ENCODE data around the gene TNFSF18. TPM values are rescaled to one million over a fixed set of nuclear protein-coding genes. Genes with fewer than 3 reads are reported as not detected.
"Not testable (repeated sequence)": the region's sequence is repeated elsewhere in the genome, so short reads cannot be mapped to it uniquely, and the experiment has no call there.

Gene TNFSF18
- not detected in 2 replicates for total RNA-seq

- peaks cover 7% of the 10 kb centered on the region for H3K27me3 Mint-ChIP-seq
- H3K9me3 Mint-ChIP-seq = no peaks in the 10 kb centered on the region
- H3K27ac Mint-ChIP-seq = no peak within 1 kb of the TSS
- no peak within 1 kb of the TSS for H3K4me3 Mint-ChIP-seq
- intact Hi-C loops (cut with micrococcal nuclease) = no loop called here
- peaks cover 2% of the 10 kb centered on the region for H3K4me1 Mint-ChIP-seq
- no peaks in the 10 kb centered on the region for H3K36me3 Mint-ChIP-seq (ENCODE audit: low read depth)
- no peak for DNase-seq
These were observed at the start of gene TNFSF18 for GRCh38 chr1:173050865-173051264. TSS of gene TNFSF18 (minus strand) at chr1:173050941. CDS start at chr1:173050896, 45 bp downstream.

DNA sequence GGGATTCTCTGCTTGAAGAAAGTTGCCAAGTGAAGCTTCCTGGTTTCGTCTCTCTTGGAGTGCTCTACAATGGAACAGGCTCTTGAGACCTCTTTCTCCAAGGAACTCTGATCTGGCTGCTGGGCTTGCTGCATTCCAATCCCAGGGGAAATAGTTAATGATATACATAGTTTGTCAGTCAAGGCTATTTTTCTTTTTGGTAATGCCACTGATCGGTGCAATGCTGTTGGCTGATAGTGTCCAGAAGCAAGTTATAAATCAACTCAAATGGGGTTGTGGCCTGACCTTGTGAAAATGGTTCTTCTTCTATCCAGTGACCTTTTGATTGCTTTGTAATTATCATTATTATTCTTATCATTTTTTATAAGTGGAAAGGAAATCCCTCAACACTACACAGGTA lies 48.4 kb upstream of the TNFSF18 start:
- no peak for DNase-seq
- Mint-ChIP-seq H3K4me3 (no peak overlapping the region), H3K4me1 (no peaks in the 10 kb centered on the region), H3K27ac (no peak overlapping the region), H3K36me3 (ENCODE audit: low read depth) (no peaks in the 10 kb centered on the region), H3K27me3 (peaks cover 2% of the 10 kb centered on the region), H3K9me3 (no peaks in the 10 kb centered on the region)
- intact Hi-C loops (cut with micrococcal nuclease) = no loop called here

- no peaks in the 10 kb centered on the region for H3K36me3 Mint-ChIP-seq (ENCODE audit: low read depth)
- DNase-seq = no peak
- no peak overlapping the region for H3K27ac Mint-ChIP-seq
- intact Hi-C loops (cut with micrococcal nuclease) = no loop called here
- peaks cover 2% of the 10 kb centered on the region for H3K27me3 Mint-ChIP-seq
- H3K4me1 Mint-ChIP-seq = no peaks in the 10 kb centered on the region
- H3K9me3 Mint-ChIP-seq = no peaks in the 10 kb centered on the region
- H3K4me3 Mint-ChIP-seq = no peak overlapping the region
These were observed 47.4 kb upstream of the TNFSF18 start for GRCh38 chr1:173098117-173098516.

DNA sequence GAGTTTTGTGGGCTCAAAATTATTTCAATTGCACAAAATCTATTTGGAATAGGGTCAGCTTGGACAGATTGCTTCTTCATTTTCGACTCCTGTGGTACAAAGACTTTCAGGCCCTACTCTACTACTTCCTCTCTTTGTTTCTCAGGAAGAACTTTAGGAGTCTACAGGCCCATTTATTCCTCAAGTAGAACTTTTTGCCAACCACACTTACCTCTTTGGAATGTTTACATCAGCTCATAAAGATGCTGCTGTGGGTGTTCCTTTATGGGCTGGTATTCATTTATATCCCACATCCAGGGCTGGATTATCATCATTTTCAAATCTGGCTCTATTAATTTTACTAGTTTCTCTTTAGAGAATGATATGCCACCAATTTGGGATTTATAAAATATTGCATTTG lies 46.3 kb upstream of the TNFSF18 start:
- Mint-ChIP-seq H3K36me3 (ENCODE audit: low read depth) (no peaks in the 10 kb centered on the region), H3K4me1 (no peaks in the 10 kb centered on the region), H3K27ac (no peak overlapping the region), H3K27me3 (peaks cover 2% of the 10 kb centered on the region), H3K4me3 (no peak overlapping the region), H3K9me3 (no peaks in the 10 kb centered on the region)
- DNase-seq = no peak
- intact Hi-C loops (cut with micrococcal nuclease) = no loop called here

DNA sequence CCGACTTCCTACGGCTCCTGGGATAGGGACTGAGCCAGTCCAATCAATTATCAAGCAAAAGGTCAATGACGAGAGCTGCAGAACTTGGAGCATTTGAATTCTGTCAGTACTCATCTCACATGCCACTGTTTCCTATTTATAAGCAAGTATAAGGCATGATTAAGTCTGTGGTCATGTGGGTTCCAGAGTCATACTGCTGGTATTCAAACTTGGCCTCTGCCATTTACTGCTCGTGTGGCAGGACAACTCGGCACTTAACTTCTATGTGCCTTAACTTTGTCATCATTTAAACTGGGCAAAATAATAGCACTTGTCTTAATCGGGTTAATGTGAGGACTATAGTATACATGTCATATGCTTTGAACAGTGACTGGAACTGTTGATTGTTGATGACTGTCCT lies 44.9 kb upstream of the TNFSF18 start:
- Mint-ChIP-seq H3K27ac (no peak overlapping the region), H3K4me1 (no peaks in the 10 kb centered on the region), H3K9me3 (no peaks in the 10 kb centered on the region), H3K27me3 (peaks cover 7% of the 10 kb centered on the region), H3K36me3 (ENCODE audit: low read depth) (no peaks in the 10 kb centered on the region), H3K4me3 (no peak overlapping the region)
- intact Hi-C loops (cut with micrococcal nuclease) = no loop called here
- no peak for DNase-seq

GRCh38 chr1:173094541-173094940 lies 43.8 kb upstream of the TNFSF18 start:
- H3K4me1 Mint-ChIP-seq = no peaks in the 10 kb centered on the region
- peaks cover 7% of the 10 kb centered on the region for H3K27me3 Mint-ChIP-seq
- H3K36me3 Mint-ChIP-seq (ENCODE audit: low read depth) = no peaks in the 10 kb centered on the region
- no peak for DNase-seq
- intact Hi-C loops (cut with micrococcal nuclease) = no loop called here
- H3K4me3 Mint-ChIP-seq = no peak overlapping the region
- H3K9me3 Mint-ChIP-seq = no peaks in the 10 kb centered on the region
- no peak overlapping the region for H3K27ac Mint-ChIP-seq

DNA sequence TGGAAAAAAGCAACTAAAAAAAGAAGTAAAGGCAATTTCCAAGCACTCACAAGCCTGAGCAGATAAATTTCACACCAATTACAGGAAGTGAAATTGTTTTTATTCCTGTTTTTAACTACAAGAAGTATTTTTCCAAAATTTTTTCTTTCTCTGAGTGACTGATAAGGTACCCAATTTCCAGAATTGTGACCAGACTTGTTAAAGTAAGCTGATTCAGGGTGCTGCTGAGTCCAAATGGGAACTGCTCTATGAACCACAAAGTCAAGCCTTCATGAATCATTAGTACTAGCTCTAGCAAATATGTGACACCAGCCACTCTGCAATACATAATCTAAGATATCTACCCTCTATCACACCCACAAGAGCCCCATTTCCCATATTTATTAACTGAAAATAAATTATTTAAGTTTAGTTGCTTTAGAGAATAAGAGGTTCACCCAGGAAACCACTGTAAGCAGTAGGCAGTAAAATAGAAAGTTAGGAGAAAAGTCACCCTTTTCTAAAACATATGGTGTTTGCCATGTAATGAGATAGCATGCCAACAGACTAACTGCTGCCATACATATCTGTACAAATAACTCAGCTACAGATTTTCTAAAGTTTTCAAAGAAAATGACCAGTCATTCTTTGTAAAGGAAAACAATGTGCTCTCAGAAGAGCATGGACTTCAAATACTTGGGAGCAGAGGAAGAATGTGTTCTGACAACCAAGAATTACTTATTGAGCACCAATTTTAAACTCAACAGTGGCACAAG lies 43.1 kb upstream of the TNFSF18 start:
- no peak overlapping the region for H3K4me3 Mint-ChIP-seq
- H3K9me3 Mint-ChIP-seq = no peaks in the 10 kb centered on the region
- no peaks in the 10 kb centered on the region for H3K36me3 Mint-ChIP-seq (ENCODE audit: low read depth)
- H3K4me1 Mint-ChIP-seq = no peaks in the 10 kb centered on the region
- H3K27me3 Mint-ChIP-seq = peaks cover 9% of the 10 kb centered on the region
- DNase-seq = no peak
- intact Hi-C loops (cut with micrococcal nuclease) = no loop called here
- no peak overlapping the region for H3K27ac Mint-ChIP-seq

GRCh38 chr1:173084292-173084691 lies 33.6 kb upstream of the TNFSF18 start:
- intact Hi-C loops (cut with micrococcal nuclease) = no loop called here

DNA sequence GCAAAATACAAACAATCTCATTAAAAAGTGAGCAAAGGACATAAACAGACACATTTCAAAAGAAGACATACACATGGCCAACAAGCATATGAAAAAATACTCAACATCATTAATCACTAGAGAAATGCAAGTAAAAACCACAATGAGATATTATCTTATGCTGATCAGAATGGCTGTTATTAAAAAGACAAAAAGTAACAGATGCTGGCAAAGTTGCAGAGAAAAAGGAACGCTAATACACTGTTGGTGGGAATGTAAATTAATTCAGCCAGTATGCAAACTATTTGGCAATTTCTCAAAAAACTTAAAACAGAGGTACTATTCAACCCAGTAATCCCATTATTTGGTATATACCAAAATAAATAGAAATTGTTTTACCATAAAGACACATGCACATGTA lies 32.2 kb upstream of the TNFSF18 start:
- Mint-ChIP-seq H3K4me3 (no peak overlapping the region), H3K9me3 (peaks cover 5% of the 10 kb centered on the region), H3K4me1 (no peaks in the 10 kb centered on the region), H3K27ac (no peak overlapping the region), H3K36me3 (ENCODE audit: low read depth) (no peaks in the 10 kb centered on the region), H3K27me3 (peaks cover 12% of the 10 kb centered on the region)
- no peak for DNase-seq
- intact Hi-C loops (cut with micrococcal nuclease) = no loop called here

More at GRCh38 chr1:173084292-173084691, 33.6 kb upstream of the TNFSF18 start:
- Mint-ChIP-seq H3K27ac (no peak overlapping the region), H3K4me1 (no peaks in the 10 kb centered on the region), H3K36me3 (ENCODE audit: low read depth) (no peaks in the 10 kb centered on the region), H3K9me3 (peaks cover 5% of the 10 kb centered on the region), H3K4me3 (no peak overlapping the region), H3K27me3 (peaks cover 14% of the 10 kb centered on the region)
- no peak for DNase-seq

DNA sequence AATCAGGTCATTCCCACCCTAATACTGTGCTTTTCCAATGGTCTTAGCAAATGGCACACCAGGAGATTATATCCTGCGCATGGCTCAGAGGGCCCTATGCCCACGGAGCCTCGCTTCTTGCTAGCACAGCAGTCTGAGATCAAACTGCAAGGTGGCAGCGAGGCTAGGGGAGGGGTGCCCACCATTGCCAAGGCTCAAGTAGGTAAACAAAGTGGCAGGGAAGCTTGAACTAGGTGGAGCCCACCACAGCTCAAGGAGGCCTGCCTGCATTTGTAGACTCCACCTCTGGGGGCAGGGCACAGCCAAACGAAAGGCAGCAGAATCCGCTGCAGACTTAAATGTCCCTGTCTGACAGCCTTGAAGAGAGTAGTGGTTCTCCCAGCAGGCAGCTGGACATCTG lies 23.5 kb upstream of the TNFSF18 start:
- H3K27me3 Mint-ChIP-seq; H3K4me3 Mint-ChIP-seq; H3K27ac Mint-ChIP-seq; H3K36me3 Mint-ChIP-seq (ENCODE audit: low read depth); H3K4me1 Mint-ChIP-seq; H3K9me3 Mint-ChIP-seq; DNase-seq; intact Hi-C loops (cut with micrococcal nuclease): not testable (repeated sequence)

GRCh38 chr1:173064011-173064410 lies 13.3 kb upstream of the TNFSF18 start:
- H3K27ac Mint-ChIP-seq = no peak overlapping the region
- H3K4me1 Mint-ChIP-seq = no peaks in the 10 kb centered on the region
- no peaks in the 10 kb centered on the region for H3K36me3 Mint-ChIP-seq (ENCODE audit: low read depth)
- peaks cover 12% of the 10 kb centered on the region for H3K27me3 Mint-ChIP-seq
- H3K9me3 Mint-ChIP-seq = peaks cover 11% of the 10 kb centered on the region
- intact Hi-C loops (cut with micrococcal nuclease) = no loop called here
- H3K4me3 Mint-ChIP-seq = no peak overlapping the region
- DNase-seq = no peak

- Mint-ChIP-seq H3K36me3 (ENCODE audit: low read depth) (no peaks in the 10 kb centered on the region), H3K4me1 (no peaks in the 10 kb centered on the region), H3K4me3 (no peak overlapping the region), H3K9me3 (peaks cover 11% of the 10 kb centered on the region), H3K27me3 (peaks cover 14% of the 10 kb centered on the region), H3K27ac (no peak overlapping the region)
- no peak for DNase-seq
- intact Hi-C loops (cut with micrococcal nuclease) = no loop called here
These were observed 12.4 kb upstream of the TNFSF18 start for GRCh38 chr1:173063171-173063570.

DNA sequence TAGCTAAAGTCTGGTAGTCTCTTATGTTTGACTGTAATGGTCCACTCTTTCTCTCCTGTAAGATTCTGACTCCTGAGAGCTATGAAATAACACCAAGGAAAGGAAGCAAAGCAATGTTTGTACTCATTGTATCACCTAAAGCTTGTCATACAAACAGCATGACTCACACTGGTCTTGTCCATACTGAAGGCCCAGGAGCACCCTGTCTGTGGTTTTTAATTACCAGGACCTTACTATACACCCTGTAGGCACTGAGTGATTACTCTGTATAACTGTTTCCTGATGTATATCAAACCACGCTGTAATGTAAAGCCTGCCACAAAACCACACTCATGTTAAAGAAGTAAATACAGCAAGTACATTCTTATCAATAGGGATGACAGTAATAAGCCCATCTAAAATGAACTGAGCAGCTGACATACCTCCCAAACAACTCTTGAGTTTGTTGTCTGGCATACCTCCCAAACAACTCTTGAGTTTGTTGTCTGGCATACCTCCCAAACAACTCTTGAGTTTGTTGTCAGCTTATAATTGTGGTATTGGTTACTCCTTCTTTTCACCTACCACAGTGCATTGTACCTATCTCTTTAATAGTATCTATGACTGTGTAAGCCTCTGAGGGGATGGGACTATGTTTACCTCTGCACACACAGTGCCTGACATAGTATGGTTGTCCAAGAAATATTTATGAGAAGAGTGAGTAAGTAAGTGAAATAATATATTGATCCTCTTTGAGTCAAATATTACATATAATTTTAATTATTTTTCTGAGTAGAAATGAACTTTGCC lies 11.6 kb upstream of the TNFSF18 start:
- H3K27me3 Mint-ChIP-seq = peaks cover 11% of the 10 kb centered on the region
- DNase-seq = no peak
- intact Hi-C loops (cut with micrococcal nuclease) = no loop called here

GRCh38 chr1:173058556-173058955 lies 7.8 kb upstream of the TNFSF18 start:
- peaks cover 4% of the 10 kb centered on the region for H3K27me3 Mint-ChIP-seq
- no peak overlapping the region for H3K4me3 Mint-ChIP-seq
- H3K4me1 Mint-ChIP-seq = no peaks in the 10 kb centered on the region
- no peak for DNase-seq
- intact Hi-C loops (cut with micrococcal nuclease) = no loop called here
- H3K36me3 Mint-ChIP-seq (ENCODE audit: low read depth) = no peaks in the 10 kb centered on the region
- H3K9me3 Mint-ChIP-seq = no peaks in the 10 kb centered on the region
- H3K27ac Mint-ChIP-seq = no peak overlapping the region

More for the DNA sequence above, 11.6 kb upstream of the TNFSF18 start:
- H3K4me1 Mint-ChIP-seq = no peaks in the 10 kb centered on the region
- no peaks in the 10 kb centered on the region for H3K36me3 Mint-ChIP-seq (ENCODE audit: low read depth)
- peaks cover 11% of the 10 kb centered on the region for H3K9me3 Mint-ChIP-seq
- no peak overlapping the region for H3K4me3 Mint-ChIP-seq
- H3K27ac Mint-ChIP-seq = no peak overlapping the region

Measured in activated CD4-positive, alpha-beta T cell treated with anti-CD3 and anti-CD28 coated beads, Interleukin-2, amount 10 ng/mL, durations not matched to agents 24 days and 14 days (primary cell).